MCF 10A (cell line): ENCODE measurements around the gene ASRGL1. TPM values are rescaled to one million over a fixed set of nuclear protein-coding genes. Genes with fewer than 3 reads are reported as not detected.
A peak's percentile ranks its signal among the peaks of the same experiment; 100 is the strongest.

ENCODE experiments used
- BruUV-seq: library from RNA; stranded (reverse); fragments of 400-500 nt; replicated peaks from 2 replicates; lab custom pipeline; 2021; lab: Mats Ljungman, UMichigan
- CTCF ChIA-PET: fragments of 300-600 bp; sonication (Branson Sonifier 250); formaldehyde crosslinking; extraction: SDS; loops from one replicate; lab custom pipeline; 2021; ENCODE audit warnings: antibody characterized with exemption, inconsistent platforms; lab: Yijun Ruan, JAX
- POLR2A ChIA-PET: fragments of 300-600, 350-650 bp; sonication (Branson Sonifier 250); formaldehyde crosslinking; extraction: SDS; loops from one replicate; lab custom pipeline; 2020; ENCODE audit warnings: antibody characterized with exemption, inconsistent platforms; lab: Yijun Ruan, JAX
- DNase-seq: peaks from one replicate; pipeline ENCODE4 v3.0.0-alpha.2; 2018; ENCODE audit not compliant: unreplicated experiment
- H3K27ac Mint-ChIP-seq: one replicate; pipeline ENCODE4 v1.8.0; 2022; ENCODE audit warnings: mild to moderate bottlenecking, low read depth, mixed read lengths; ENCODE audit not compliant: unreplicated experiment
- H3K27me3 Mint-ChIP-seq: one replicate; pipeline ENCODE4 v1.8.0; 2022; ENCODE audit warnings: mixed read lengths; ENCODE audit not compliant: insufficient read depth, unreplicated experiment
- H3K36me3 Mint-ChIP-seq: one replicate; pipeline ENCODE4 v1.8.0; 2022; ENCODE audit warnings: mild to moderate bottlenecking, moderate library complexity, mixed read lengths; ENCODE audit not compliant: insufficient read depth, unreplicated experiment
- H3K4me1 Mint-ChIP-seq: one replicate; pipeline ENCODE4 v1.8.0; 2022; ENCODE audit warnings: mixed read lengths; ENCODE audit not compliant: insufficient read depth, unreplicated experiment
- H3K4me3 Mint-ChIP-seq: one replicate; pipeline ENCODE4 v1.8.0; 2022; ENCODE audit warnings: mild to moderate bottlenecking, moderate library complexity, mixed read lengths; ENCODE audit not compliant: unreplicated experiment
- H3K9me3 Mint-ChIP-seq: one replicate; pipeline ENCODE4 v1.8.0; 2022; ENCODE audit warnings: mixed read lengths; ENCODE audit not compliant: unreplicated experiment
- intact Hi-C: fragments of 100-400 bp; cut with micrococcal nuclease; formaldehyde crosslinking; loops from 2 replicates; pipeline ENCODE4 v1.14.1; 2022
- total RNA-seq: library from RNA; stranded (reverse); gene quantifications from 2 replicates; pipeline ENCODE4 v1.2.3, GENCODE V29; 2022
- TF ChIP-seq, protein P1 (sequence below): fragments of 200-600 bp; IDR thresholded peaks from one replicate; pipeline ENCODE4 v1.8.0; 2022; ENCODE audit warnings: antibody characterized with exemption, mild to moderate bottlenecking; ENCODE audit not compliant: unreplicated experiment

ASRGL1 gene
- total RNA-seq, 1 experiment from 2014 or later, result 0.65 TPM

DNA sequence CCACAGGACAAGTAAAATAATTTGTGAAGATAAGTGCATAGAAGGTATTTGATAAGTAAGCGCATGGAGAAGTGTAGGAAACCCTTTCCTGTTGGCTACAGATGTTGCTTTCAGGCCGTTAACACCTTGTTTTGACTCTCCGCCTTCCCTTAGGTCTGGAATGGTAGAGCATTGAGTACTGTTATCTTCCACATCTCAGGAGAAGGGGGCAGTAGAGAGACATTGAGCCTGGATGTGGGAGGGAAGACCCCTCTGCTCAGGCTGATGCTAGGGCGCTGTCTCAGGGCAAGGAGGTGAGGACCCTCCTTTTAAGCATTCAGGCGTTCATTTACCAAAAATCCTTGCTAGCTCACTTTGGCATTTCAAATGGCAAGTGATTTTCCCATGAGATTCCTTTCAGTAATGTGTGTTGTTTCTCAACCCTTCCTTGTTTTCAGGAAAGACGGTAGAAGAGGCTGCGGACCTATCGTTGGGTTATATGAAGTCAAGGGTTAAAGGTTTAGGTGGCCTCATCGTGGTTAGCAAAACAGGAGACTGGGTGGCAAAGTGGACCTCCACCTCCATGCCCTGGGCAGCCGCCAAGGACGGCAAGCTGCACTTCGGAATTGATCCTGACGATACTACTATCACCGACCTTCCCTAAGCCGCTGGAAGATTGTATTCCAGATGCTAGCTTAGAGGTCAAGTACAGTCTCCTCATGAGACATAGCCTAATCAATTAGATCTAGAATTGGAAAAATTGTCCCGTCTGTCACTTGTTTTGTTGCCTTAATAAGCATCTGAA, 54.6 kb downstream of the ASRGL1 start:
- TF ChIP-seq, protein P1, sequence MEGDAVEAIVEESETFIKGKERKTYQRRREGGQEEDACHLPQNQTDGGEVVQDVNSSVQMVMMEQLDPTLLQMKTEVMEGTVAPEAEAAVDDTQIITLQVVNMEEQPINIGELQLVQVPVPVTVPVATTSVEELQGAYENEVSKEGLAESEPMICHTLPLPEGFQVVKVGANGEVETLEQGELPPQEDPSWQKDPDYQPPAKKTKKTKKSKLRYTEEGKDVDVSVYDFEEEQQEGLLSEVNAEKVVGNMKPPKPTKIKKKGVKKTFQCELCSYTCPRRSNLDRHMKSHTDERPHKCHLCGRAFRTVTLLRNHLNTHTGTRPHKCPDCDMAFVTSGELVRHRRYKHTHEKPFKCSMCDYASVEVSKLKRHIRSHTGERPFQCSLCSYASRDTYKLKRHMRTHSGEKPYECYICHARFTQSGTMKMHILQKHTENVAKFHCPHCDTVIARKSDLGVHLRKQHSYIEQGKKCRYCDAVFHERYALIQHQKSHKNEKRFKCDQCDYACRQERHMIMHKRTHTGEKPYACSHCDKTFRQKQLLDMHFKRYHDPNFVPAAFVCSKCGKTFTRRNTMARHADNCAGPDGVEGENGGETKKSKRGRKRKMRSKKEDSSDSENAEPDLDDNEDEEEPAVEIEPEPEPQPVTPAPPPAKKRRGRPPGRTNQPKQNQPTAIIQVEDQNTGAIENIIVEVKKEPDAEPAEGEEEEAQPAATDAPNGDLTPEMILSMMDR, result no peak
- Mint-ChIP-seq H3K9me3 (no peaks in the 10 kb centered on the region), H3K27me3 (peaks cover 13% of the 10 kb centered on the region), H3K4me1 (peaks cover 11% of the 10 kb centered on the region), H3K36me3 (peaks cover 5% of the 10 kb centered on the region), H3K4me3 (no peak overlapping the region), H3K27ac (no peak overlapping the region)
- POLR2A ChIA-PET, result interaction anchor here (0.8 to 2.0 kb wide), 5 partner anchors 164 to 273 kb away, joined by 3 to 14 read pairs (median 4); partner anchors contain the start of genes C11orf98, CSKMT and TUT1
- BruUV-seq, result no TSS peak
- CTCF ChIA-PET, result interaction anchor here (0.5 to 8.1 kb wide), 9 partner anchors 9 to 414 kb away, joined by 3 to 145 read pairs (median 4); no protein-coding TSS in a partner anchor
- DNase-seq, result no peak
- intact Hi-C loops, result no loop called here

DNA sequence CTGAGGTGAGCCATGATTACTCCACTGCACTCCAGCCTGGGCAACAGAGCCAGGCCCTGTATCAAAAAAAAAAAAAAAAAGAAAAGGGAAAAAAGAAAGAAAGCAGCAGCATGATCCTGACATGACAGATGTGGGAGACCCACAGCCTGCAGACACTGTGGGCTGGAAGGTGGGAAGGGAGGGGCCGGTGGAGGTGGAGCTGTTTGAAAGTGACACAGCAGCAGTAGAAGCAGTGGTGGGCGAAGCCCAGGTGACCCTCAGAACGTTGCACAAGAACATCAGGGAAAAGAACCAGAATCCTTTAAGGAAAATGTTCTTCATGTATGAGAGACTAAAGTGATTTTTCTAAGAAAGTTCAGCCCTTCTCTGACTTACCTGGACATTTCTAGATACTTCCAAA, 55.3 kb downstream of the ASRGL1 start:
- POLR2A ChIA-PET, result interaction anchor here (1.0 to 2.0 kb wide), 7 partner anchors 161 to 449 kb away, joined by 3 to 14 read pairs (median 4); partner anchors contain the start of genes C11orf98, CSKMT and TUT1
- Mint-ChIP-seq H3K9me3 (no peaks in the 10 kb centered on the region), H3K4me3 (no peak overlapping the region), H3K36me3 (peaks cover 5% of the 10 kb centered on the region), H3K27ac (peak overlapping the region; percentile 2), H3K27me3 (peaks cover 13% of the 10 kb centered on the region), H3K4me1 (peaks cover 11% of the 10 kb centered on the region)
- TF ChIP-seq, protein P1, result no peak
- intact Hi-C loops, result no loop called here
- BruUV-seq, result no TSS peak
- CTCF ChIA-PET, result interaction anchor here (0.5 to 8.1 kb wide), 19 partner anchors 8 to 493 kb away, joined by 3 to 145 read pairs (median 5); partner anchors contain the start of gene CSKMT
- DNase-seq, result no peak

DNA sequence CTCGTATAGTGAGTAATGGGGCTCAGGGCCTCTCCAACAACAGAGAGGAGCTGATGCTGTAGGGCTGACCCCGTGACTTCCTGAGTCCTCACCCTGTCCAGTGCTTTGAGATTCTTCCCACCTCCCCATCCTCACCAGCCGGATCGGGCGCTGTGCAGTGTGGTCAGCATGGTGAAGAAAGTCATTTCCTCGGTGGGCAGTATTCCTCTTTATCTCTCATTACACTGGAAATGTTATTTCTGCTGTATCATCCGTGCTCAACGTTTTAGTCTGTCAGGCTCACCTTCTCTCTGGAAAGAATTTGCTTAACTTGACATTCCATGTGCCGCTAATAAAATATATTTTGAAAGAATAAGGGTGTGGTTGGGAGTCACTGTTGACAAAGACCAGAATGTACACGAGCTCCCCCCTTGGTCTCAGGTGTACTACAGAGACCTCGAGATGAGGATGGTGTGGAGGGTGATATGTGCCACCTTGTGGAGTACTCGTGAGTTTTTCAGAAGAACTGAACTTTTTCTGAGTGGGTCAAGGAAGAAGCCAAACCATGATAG, 55.9 kb downstream of the ASRGL1 start:
- POLR2A ChIA-PET, result interaction anchor here (0.6 to 3.3 kb wide), 15 partner anchors 106 to 1437 kb away, joined by 3 to 41 read pairs (median 4); partner anchors contain the start of genes C11orf98, CSKMT, EEF1G and GANAB
- intact Hi-C loops, result loop anchor here (1.0 kb wide), 1 partner anchor 13 kb away; no protein-coding TSS in a partner anchor
- no peak overlapping the region for H3K4me3 Mint-ChIP-seq
- peaks cover 11% of the 10 kb centered on the region for H3K4me1 Mint-ChIP-seq
- no peaks in the 10 kb centered on the region for H3K9me3 Mint-ChIP-seq
- DNase-seq, result peak; percentile 44
- no TSS peak for BruUV-seq
- peaks cover 13% of the 10 kb centered on the region for H3K27me3 Mint-ChIP-seq
- TF ChIP-seq, protein P1, result peak; percentile 25
- CTCF ChIA-PET, result interaction anchor here (0.5 to 8.1 kb wide), 22 partner anchors 7 to 331 kb away, joined by 3 to 145 read pairs (median 4); partner anchors contain the start of genes CSKMT and ROM1
- peaks cover 5% of the 10 kb centered on the region for H3K36me3 Mint-ChIP-seq
- peak overlapping the region; percentile 2 for H3K27ac Mint-ChIP-seq
